OCI-LY1 (cell line): ENCODE results near the gene HS3ST5.

ENCODE experiments used
- CTCF ChIP-seq: fragments of 200-600 bp; sonication (generic), shearing (Covaris generic); IDR thresholded peaks from 2 replicates; pipeline ENCODE4 v1.5.1; 2017; ENCODE audit warnings: mild to moderate bottlenecking, antibody characterized with exemption, low read length, moderate library complexity, mixed read lengths
- EZH2 ChIP-seq: fragments of 200-600 bp; sonication (generic), shearing (Covaris generic); IDR thresholded peaks from 2 replicates; pipeline ENCODE4 v1.8.0; 2017; ENCODE audit warnings: borderline replicate concordance, mixed run types, mild to moderate bottlenecking, antibody characterized with exemption, low read length, moderate library complexity, mixed read lengths

DNA sequence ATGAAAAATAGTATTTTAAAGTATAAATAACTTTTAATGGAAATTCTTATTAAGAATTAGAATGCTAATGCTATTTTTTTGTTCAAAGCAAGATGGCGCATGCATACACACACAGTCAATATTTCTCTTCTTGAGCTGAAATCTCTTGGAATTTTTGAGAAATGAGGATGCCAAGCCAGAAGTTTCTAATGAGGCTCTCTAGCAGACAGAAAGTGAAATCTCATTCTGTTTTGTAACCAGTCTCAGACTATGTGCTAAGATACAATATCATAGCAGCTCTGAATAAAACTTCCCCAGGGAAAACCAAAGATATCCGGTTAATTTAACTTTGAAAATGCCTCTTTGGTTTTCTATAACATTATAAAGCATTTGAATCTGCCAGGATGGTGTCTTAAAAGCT, 274.7 kb downstream of the HS3ST5 start:
- TF ChIP-seq CTCF = no peak
- TF ChIP-seq EZH2 = no peak
